Neural crest cell (in vitro differentiated cells): ENCODE data around the gene STRN3. TPM values are rescaled to one million over a fixed set of nuclear protein-coding genes. Genes with fewer than 3 reads are reported as not detected.

Experiments
- DNase-seq: peaks from one replicate; pipeline ENCODE4 v3.0.0; 2021; ENCODE audit warnings: low read depth, mixed read lengths, low spot score
- H3K27ac Mint-ChIP-seq: one replicate; pipeline ENCODE4 v1.8.0; 2021; ENCODE audit warnings: mild to moderate bottlenecking, mixed read lengths; ENCODE audit not compliant: unreplicated experiment
- H3K27me3 Mint-ChIP-seq: 2 replicates; pipeline ENCODE4 v1.8.0; 2021; ENCODE audit warnings: low read depth, mild to moderate bottlenecking, mixed read lengths
- H3K36me3 Mint-ChIP-seq: 2 replicates; pipeline ENCODE4 v1.8.0; 2021; ENCODE audit warnings: low read depth, mild to moderate bottlenecking, mixed read lengths
- H3K4me1 Mint-ChIP-seq: 2 replicates; pipeline ENCODE4 v1.8.0; 2021; ENCODE audit warnings: mixed read lengths
- H3K4me3 Mint-ChIP-seq: one replicate; pipeline ENCODE4 v1.8.0; 2021; ENCODE audit warnings: mild to moderate bottlenecking, mixed read lengths
- H3K9me3 Mint-ChIP-seq: 2 replicates; pipeline ENCODE4 v1.8.0; 2021; ENCODE audit warnings: mixed read lengths
- total RNA-seq: library from RNA; stranded (reverse); gene quantifications from 2 replicates; pipeline ENCODE4 v1.2.1, GENCODE V29; 2021
- TF ChIP-seq, protein P1 (sequence below): fragments of 200-600 bp; sonication (generic); conservative IDR thresholded peaks from 2 replicates; pipeline ENCODE4 v1.5.0; 2021; ENCODE audit warnings: antibody characterized with exemption, mild to moderate bottlenecking

The STRN3 gene
- total RNA-seq, 1 donor from 2014 or later, result 37.8 TPM

GRCh38 chr14:30996892-30997659 lies 29.1 kb downstream of the STRN3 start:
- Mint-ChIP-seq H3K4me3 (no peak overlapping the region), H3K9me3 (peaks cover 13% of the 10 kb centered on the region), H3K4me1 (peaks cover 35% of the 10 kb centered on the region), H3K27me3 (no peaks in the 10 kb centered on the region), H3K36me3 (peaks cover 40% of the 10 kb centered on the region), H3K27ac (no peak overlapping the region)
- DNase-seq, result no peak
- TF ChIP-seq, protein P1, sequence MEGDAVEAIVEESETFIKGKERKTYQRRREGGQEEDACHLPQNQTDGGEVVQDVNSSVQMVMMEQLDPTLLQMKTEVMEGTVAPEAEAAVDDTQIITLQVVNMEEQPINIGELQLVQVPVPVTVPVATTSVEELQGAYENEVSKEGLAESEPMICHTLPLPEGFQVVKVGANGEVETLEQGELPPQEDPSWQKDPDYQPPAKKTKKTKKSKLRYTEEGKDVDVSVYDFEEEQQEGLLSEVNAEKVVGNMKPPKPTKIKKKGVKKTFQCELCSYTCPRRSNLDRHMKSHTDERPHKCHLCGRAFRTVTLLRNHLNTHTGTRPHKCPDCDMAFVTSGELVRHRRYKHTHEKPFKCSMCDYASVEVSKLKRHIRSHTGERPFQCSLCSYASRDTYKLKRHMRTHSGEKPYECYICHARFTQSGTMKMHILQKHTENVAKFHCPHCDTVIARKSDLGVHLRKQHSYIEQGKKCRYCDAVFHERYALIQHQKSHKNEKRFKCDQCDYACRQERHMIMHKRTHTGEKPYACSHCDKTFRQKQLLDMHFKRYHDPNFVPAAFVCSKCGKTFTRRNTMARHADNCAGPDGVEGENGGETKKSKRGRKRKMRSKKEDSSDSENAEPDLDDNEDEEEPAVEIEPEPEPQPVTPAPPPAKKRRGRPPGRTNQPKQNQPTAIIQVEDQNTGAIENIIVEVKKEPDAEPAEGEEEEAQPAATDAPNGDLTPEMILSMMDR, result no peak

DNA sequence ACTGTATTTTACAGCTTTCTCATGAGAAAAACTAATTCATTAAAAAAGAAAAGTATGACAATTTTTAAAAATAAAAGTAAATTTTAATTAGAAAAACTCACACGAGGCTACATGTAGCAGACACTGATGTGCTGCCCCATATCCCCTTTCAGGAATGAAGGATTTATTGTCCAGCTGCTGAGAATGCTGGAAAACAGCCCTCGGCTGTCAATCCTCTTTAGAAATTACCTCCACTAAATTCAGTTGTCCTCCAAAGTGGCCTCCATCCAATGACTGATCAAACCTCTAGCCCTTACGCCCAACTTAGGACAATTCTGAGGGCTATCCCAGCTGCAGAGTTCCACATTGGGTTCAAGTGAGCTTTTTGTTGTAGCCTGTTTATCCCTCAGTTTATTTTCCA lies 30.5 kb downstream of the STRN3 start:
- Mint-ChIP-seq H3K4me3 (no peak overlapping the region), H3K27me3 (no peaks in the 10 kb centered on the region), H3K27ac (no peak overlapping the region), H3K36me3 (peaks cover 33% of the 10 kb centered on the region), H3K4me1 (peaks cover 34% of the 10 kb centered on the region), H3K9me3 (peaks cover 11% of the 10 kb centered on the region)
- no peak for DNase-seq
- TF ChIP-seq, protein P1, result no peak

GRCh38 chr14:30994681-30995620 lies 31.2 kb downstream of the STRN3 start:
- H3K27ac Mint-ChIP-seq, result no peak overlapping the region
- no peak overlapping the region for H3K4me3 Mint-ChIP-seq
- H3K36me3 Mint-ChIP-seq, result peaks cover 28% of the 10 kb centered on the region
- H3K9me3 Mint-ChIP-seq, result peaks cover 9% of the 10 kb centered on the region
- peaks cover 34% of the 10 kb centered on the region for H3K4me1 Mint-ChIP-seq
- no peak for DNase-seq
- TF ChIP-seq, protein P1, result no peak
- H3K27me3 Mint-ChIP-seq, result no peaks in the 10 kb centered on the region

GRCh38 chr14:30993071-30993470 lies 33.1 kb downstream of the STRN3 start:
- Mint-ChIP-seq H3K9me3 (peaks cover under 1% of the 10 kb centered on the region), H3K36me3 (peaks cover 14% of the 10 kb centered on the region), H3K4me1 (peaks cover 44% of the 10 kb centered on the region), H3K4me3 (no peak overlapping the region), H3K27me3 (no peaks in the 10 kb centered on the region), H3K27ac (no peak overlapping the region)
- no peak for DNase-seq
- TF ChIP-seq, protein P1, result no peak

- H3K4me1 Mint-ChIP-seq, result peaks cover 32% of the 10 kb centered on the region
- H3K27me3 Mint-ChIP-seq, result no peaks in the 10 kb centered on the region
- no peak overlapping the region for H3K4me3 Mint-ChIP-seq
- no peaks in the 10 kb centered on the region for H3K9me3 Mint-ChIP-seq
- TF ChIP-seq, protein P1, result no peak
- no peak for DNase-seq
- H3K27ac Mint-ChIP-seq, result no peak overlapping the region
- H3K36me3 Mint-ChIP-seq, result peaks cover 4% of the 10 kb centered on the region
Observed at GRCh38 chr14:30991408-30991807, 34.8 kb downstream of the STRN3 start.
